ENCODE measurements around the gene SLC2A13.
"Not testable (repeated sequence)": the region's sequence is repeated elsewhere in the genome, so short reads cannot be mapped to it uniquely, and the experiment has no call there.

SLC2A13 gene

DNA sequence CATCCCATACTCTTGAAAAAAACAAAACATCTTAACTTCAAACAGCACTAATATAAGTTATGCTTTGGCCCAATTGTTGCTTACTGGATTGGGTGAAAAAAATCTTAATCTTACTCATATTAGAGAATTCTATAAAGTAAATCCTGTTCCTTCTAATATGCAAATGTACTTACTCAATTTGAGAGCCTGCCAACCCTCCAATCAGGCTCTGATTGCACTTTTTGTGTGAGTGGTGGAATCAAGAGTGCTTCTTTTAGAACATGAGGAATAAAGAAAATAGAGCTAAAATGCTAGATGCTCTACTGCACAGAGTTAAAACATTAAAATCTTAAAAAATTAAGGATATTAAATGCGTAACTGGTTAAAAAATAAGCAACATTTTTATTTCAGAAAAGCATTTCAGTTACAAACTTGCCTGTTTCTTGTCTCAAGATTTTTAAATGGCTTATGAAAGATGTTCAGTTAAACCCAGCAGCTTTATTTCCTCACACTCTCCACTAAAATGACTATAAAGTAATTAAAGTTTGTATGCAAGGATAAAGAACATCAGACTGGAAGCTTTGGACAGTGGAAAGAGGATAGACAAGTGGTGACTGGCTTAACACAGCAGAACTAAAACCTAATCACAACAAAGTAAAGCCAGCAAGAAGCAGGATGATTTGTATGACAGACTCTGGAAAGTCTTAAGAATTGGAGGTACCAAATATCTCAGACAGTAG lies 177.5 kb downstream of the SLC2A13 start:
- DNase-seq (ENCODE audit: low spot score) = no peak
- TF ChIP-seq CTCF (IDR thresholded peaks at IDR 0.05; ENCODE audit: extremely low read depth, insufficient read depth, missing control alignments) = no peak
- in situ Hi-C loops (cut with MboI; ENCODE audit: low pct_unique_long_range_greater_than_20kb, low sequenced_read_pairs, unreplicated experiment) = no loop called here

DNA sequence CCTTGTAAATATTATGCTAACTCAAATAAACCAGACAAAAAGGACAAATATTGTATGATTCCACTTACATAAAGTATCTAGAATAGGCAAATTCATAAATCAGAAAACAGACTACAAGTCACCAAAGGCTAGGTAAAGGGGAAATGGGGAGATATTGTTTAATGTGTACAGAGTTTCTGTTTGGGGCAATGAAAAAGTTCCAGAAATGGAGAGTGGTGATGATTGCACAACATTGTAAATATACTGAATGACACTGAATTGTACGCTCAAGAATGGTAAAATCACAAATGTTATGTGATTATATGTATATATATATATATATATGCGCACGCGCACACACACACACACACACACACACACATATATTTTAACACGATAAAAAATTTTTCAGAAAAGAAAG lies 182.5 kb downstream of the SLC2A13 start:
- in situ Hi-C loops (cut with MboI; ENCODE audit: low pct_unique_long_range_greater_than_20kb, low sequenced_read_pairs, unreplicated experiment) = no loop called here
- no peak for DNase-seq (ENCODE audit: low spot score)
- no peak for TF ChIP-seq CTCF (IDR thresholded peaks at IDR 0.05; ENCODE audit: extremely low read depth, insufficient read depth, missing control alignments)

DNA sequence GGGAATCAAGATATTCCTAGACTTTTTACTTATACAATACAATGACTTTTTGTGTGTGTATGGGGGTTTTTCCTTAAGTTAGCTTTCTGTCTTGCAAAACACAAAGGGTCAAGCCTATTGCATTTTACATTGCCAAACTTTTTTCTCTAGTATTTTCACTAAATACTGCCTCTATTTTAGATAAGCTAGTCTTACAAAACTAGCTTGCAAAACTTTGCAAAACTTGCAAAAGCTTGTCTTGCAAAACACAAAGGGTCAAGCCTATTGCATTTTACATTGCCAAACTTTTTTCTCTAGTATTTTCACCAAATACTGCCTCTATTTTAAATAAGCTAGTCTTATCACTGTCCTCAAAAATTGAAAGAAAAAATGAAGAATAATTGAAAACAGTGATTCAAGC lies 183.3 kb downstream of the SLC2A13 start:
- in situ Hi-C loops (cut with MboI; ENCODE audit: low pct_unique_long_range_greater_than_20kb, low sequenced_read_pairs, unreplicated experiment); DNase-seq (ENCODE audit: low spot score): not testable (repeated sequence)

DNA sequence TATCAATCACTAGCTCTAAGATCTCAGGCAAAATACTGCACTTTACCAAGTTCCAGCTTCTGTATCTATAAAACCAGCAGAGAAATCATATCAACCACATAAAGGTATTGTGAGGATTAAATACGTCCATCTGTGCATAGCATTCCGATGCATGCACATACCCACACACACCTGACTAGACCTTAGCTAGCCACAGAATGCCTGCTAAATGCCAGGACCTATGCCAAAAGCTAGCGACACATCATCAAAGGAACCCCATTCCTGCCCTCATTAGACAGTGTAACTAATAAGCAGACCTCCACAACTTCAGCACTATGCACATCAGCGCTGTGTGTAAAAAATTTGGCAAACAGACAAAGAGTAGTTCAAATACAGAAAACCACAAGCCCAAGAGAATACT lies 185.2 kb downstream of the SLC2A13 start:
- no peak for DNase-seq (ENCODE audit: low spot score)
- in situ Hi-C loops (cut with MboI; ENCODE audit: low pct_unique_long_range_greater_than_20kb, low sequenced_read_pairs, unreplicated experiment) = no loop called here
- TF ChIP-seq CTCF (IDR thresholded peaks at IDR 0.05; ENCODE audit: extremely low read depth, insufficient read depth, missing control alignments) = no peak

- in situ Hi-C loops (cut with MboI; ENCODE audit: low pct_unique_long_range_greater_than_20kb, low sequenced_read_pairs, unreplicated experiment) = no loop called here
- no peak for DNase-seq (ENCODE audit: low spot score)
- TF ChIP-seq CTCF (IDR thresholded peaks at IDR 0.05; ENCODE audit: extremely low read depth, insufficient read depth, missing control alignments) = no peak
Measured at GRCh38 chr12:39920222-39920621, 185.7 kb downstream of the SLC2A13 start.

- TF ChIP-seq CTCF (IDR thresholded peaks at IDR 0.05; ENCODE audit: extremely low read depth, insufficient read depth, missing control alignments) = no peak
- in situ Hi-C loops (cut with MboI; ENCODE audit: low pct_unique_long_range_greater_than_20kb, low sequenced_read_pairs, unreplicated experiment) = no loop called here
- DNase-seq (ENCODE audit: low spot score) = no peak
Measured at GRCh38 chr12:39919790-39920189, 186.1 kb downstream of the SLC2A13 start.

GRCh38 chr12:39915249-39915648 lies 190.6 kb downstream of the SLC2A13 start:
- TF ChIP-seq CTCF (IDR thresholded peaks at IDR 0.05; ENCODE audit: extremely low read depth, insufficient read depth, missing control alignments) = no peak
- DNase-seq (ENCODE audit: low spot score) = no peak
- in situ Hi-C loops (cut with MboI; ENCODE audit: low pct_unique_long_range_greater_than_20kb, low sequenced_read_pairs, unreplicated experiment) = no loop called here
